ENCODE data around the gene KYAT1. TPM values are rescaled to one million over a fixed set of nuclear protein-coding genes. Genes with fewer than 3 reads are reported as not detected.
"Not testable (repeated sequence)": the region's sequence is repeated elsewhere in the genome, so short reads cannot be mapped to it uniquely, and the experiment has no call there.

The KYAT1 gene
- total RNA-seq, 2 donors from 2014 or later, result 19.9 to 49.0 TPM

- DNase-seq (ENCODE audit: low spot score in 2 of 2) (no peak), ATAC-seq (no peak)
- H3K27ac Mint-ChIP-seq, result peak overlapping the region; percentile 58 to 77
- no peaks in the 10 kb centered on the region for H3K9me3 Mint-ChIP-seq
- no peaks in the 10 kb centered on the region for H3K36me3 Mint-ChIP-seq
These were observed 60.8 kb downstream of the KYAT1 start for GRCh38 chr9:128820665-128821583.

- Mint-ChIP-seq H3K27ac (no peak overlapping the region), H3K9me3 (no peaks in the 10 kb centered on the region), H3K36me3 (no peaks in the 10 kb centered on the region)
- no peak for DNase-seq (ENCODE audit: low spot score in 2 of 2)
- ATAC-seq, result no peak
These were observed 61.8 kb downstream of the KYAT1 start for GRCh38 chr9:128819716-128820664.

GRCh38 chr9:128818839-128819715 lies 62.7 kb downstream of the KYAT1 start:
- Mint-ChIP-seq H3K27ac (peak overlapping the region in 1 of 2 donors; percentile 85), H3K36me3 (no peaks in the 10 kb centered on the region), H3K9me3 (no peaks in the 10 kb centered on the region)
- peak in 1 of 2 donors; percentile 53 for DNase-seq (ENCODE audit: low spot score in 2 of 2)
- ATAC-seq, result peak; percentile 34 to 48

GRCh38 chr9:128818099-128818838 lies 63.5 kb downstream of the KYAT1 start, which contains the start of gene ENDOG:
ENDOG (plus strand) TSS chr9:128818500; CDS start chr9:128818685, 185 bp downstream.
- no peaks in the 10 kb centered on the region for H3K36me3 Mint-ChIP-seq
- no peaks in the 10 kb centered on the region for H3K9me3 Mint-ChIP-seq
- H3K27ac Mint-ChIP-seq, result peak within 1 kb of the TSS; percentile 75 to 85
- ATAC-seq, result peak; percentile 93
- peak; percentile 98 to 100 for DNase-seq (ENCODE audit: low spot score in 2 of 2)

- ATAC-seq (no peak), DNase-seq (ENCODE audit: low spot score in 2 of 2) (no peak)
- Mint-ChIP-seq H3K36me3 (no peaks in the 10 kb centered on the region), H3K27ac (peak overlapping the region in 1 of 2 donors; percentile 22), H3K9me3 (no peaks in the 10 kb centered on the region)
These were observed 70.9 kb downstream of the KYAT1 start for GRCh38 chr9:128810873-128811272.

GRCh38 chr9:128809831-128810230 lies 71.9 kb downstream of the KYAT1 start:
- Mint-ChIP-seq H3K27ac (peak overlapping the region in 1 of 2 donors; percentile 81), H3K36me3 (no peaks in the 10 kb centered on the region), H3K9me3 (no peaks in the 10 kb centered on the region)
- DNase-seq (ENCODE audit: low spot score in 2 of 2), result no peak
- peak in 1 of 2 donors; percentile 20 for ATAC-seq

GRCh38 chr9:128809036-128809599 lies 72.6 kb downstream of the KYAT1 start:
- ATAC-seq (no peak), DNase-seq (ENCODE audit: low spot score in 2 of 2) (no peak)
- no peaks in the 10 kb centered on the region for H3K36me3 Mint-ChIP-seq
- no peaks in the 10 kb centered on the region for H3K9me3 Mint-ChIP-seq
- H3K27ac Mint-ChIP-seq, result peak overlapping the region in 1 of 2 donors; percentile 46

GRCh38 chr9:128808543-128808942 lies 73.2 kb downstream of the KYAT1 start:
- no peak for ATAC-seq
- H3K27ac Mint-ChIP-seq, result peak overlapping the region in 1 of 2 donors; percentile 46
- H3K9me3 Mint-ChIP-seq, result no peaks in the 10 kb centered on the region
- H3K36me3 Mint-ChIP-seq, result no peaks in the 10 kb centered on the region
- no peak for DNase-seq (ENCODE audit: low spot score in 2 of 2)

- H3K36me3 Mint-ChIP-seq, result no peaks in the 10 kb centered on the region
- ATAC-seq (no peak), DNase-seq (ENCODE audit: low spot score in 2 of 2) (no peak)
- H3K9me3 Mint-ChIP-seq, result no peaks in the 10 kb centered on the region
- peak overlapping the region in 1 of 2 donors; percentile 46 for H3K27ac Mint-ChIP-seq
These were observed 73.9 kb downstream of the KYAT1 start for GRCh38 chr9:128807827-128808226.

GRCh38 chr9:128805661-128806060 lies 76.1 kb downstream of the KYAT1 start:
- Mint-ChIP-seq H3K27ac (peak overlapping the region; percentile 55 to 56), H3K36me3 (no peaks in the 10 kb centered on the region), H3K9me3 (no peaks in the 10 kb centered on the region)
- ATAC-seq (no peak), DNase-seq (ENCODE audit: low spot score in 2 of 2) (no peak)

GRCh38 chr9:128802482-128802881 lies 79.3 kb downstream of the KYAT1 start:
- H3K9me3 Mint-ChIP-seq, result no peaks in the 10 kb centered on the region
- DNase-seq (ENCODE audit: low spot score in 2 of 2), result no peak
- peak overlapping the region; percentile 29 to 47 for H3K27ac Mint-ChIP-seq
- no peak for ATAC-seq
- no peaks in the 10 kb centered on the region for H3K36me3 Mint-ChIP-seq

GRCh38 chr9:128800061-128800460 lies 81.7 kb downstream of the KYAT1 start:
- ATAC-seq, result no peak
- Mint-ChIP-seq H3K27ac (no peak overlapping the region), H3K36me3 (no peaks in the 10 kb centered on the region)

GRCh38 chr9:128798896-128799295 lies 82.9 kb downstream of the KYAT1 start:
- no peak for ATAC-seq
- DNase-seq (ENCODE audit: low spot score in 2 of 2), result no peak
- H3K27ac Mint-ChIP-seq, result no peak overlapping the region
- H3K36me3 Mint-ChIP-seq, result no peaks in the 10 kb centered on the region
- H3K9me3 Mint-ChIP-seq, result no peaks in the 10 kb centered on the region

More at GRCh38 chr9:128800061-128800460, 81.7 kb downstream of the KYAT1 start:
- no peaks in the 10 kb centered on the region for H3K9me3 Mint-ChIP-seq
- no peak for DNase-seq (ENCODE audit: low spot score in 2 of 2)

GRCh38 chr9:128794961-128795360 lies 86.8 kb downstream of the KYAT1 start:
- H3K27ac Mint-ChIP-seq, result peak overlapping the region in 1 of 2 donors; percentile 78
- H3K9me3 Mint-ChIP-seq; H3K36me3 Mint-ChIP-seq; ATAC-seq; DNase-seq (ENCODE audit: low spot score in 2 of 2): not testable (repeated sequence)

All from activated naive CD4-positive, alpha-beta T cell treated with anti-CD3 and anti-CD28 coated beads, Interleukin-2, amount 50 U/mL, for 72 hours (primary cell).